Measurements from ENCODE around the gene FGF3. TPM values are rescaled to one million over a fixed set of nuclear protein-coding genes. Genes with fewer than 3 reads are reported as not detected.

The FGF3 gene
- polyA plus RNA-seq, 1 donor from 2014 or later, result 3.7 TPM

GRCh38 chr11:69788956-69789355 is 30.3 kb downstream of the FGF3 start:
- H3K9me2 ChIP-seq (ENCODE audit: insufficient read depth, low read length), result no peaks in the 10 kb centered on the region
- H3K27me3 ChIP-seq (ENCODE audit: insufficient read depth, low read depth, low read length), result no peaks in the 10 kb centered on the region
- H3K27ac ChIP-seq (ENCODE audit: low read length), result no peak overlapping the region
- no peaks in the 10 kb centered on the region for H3K36me3 ChIP-seq (ENCODE audit: insufficient read depth, low read length)
- H3K4me2 ChIP-seq (ENCODE audit: low read length), result no peak overlapping the region
- no peaks in the 10 kb centered on the region for H3F3A ChIP-seq (ENCODE audit: insufficient read depth, low read length, poor library complexity, severe bottlenecking)
- no peak overlapping the region for H3K4me3 ChIP-seq (ENCODE audit: low read length)
- no peak overlapping the region for H2AFZ ChIP-seq (ENCODE audit: low read depth, low read length)
- no peaks in the 10 kb centered on the region for H3K9me3 ChIP-seq (ENCODE audit: low read length)
- no peaks in the 10 kb centered on the region for H3K79me2 ChIP-seq (replicated peaks; ENCODE audit: insufficient read depth, low read length)
- no peaks in the 10 kb centered on the region for H4K20me1 ChIP-seq (ENCODE audit: insufficient read depth)
- H3K9ac ChIP-seq (ENCODE audit: low read length), result no peak overlapping the region
- TF ChIP-seq EP300 (conservative IDR thresholded peaks at IDR 0.05; ENCODE audit: poor library complexity, severe bottlenecking), result no peak
- no peak for TF ChIP-seq POLR2AphosphoS5 (IDR thresholded peaks at IDR 0.05)
- TF ChIP-seq EZH2 (IDR thresholded peaks at IDR 0.05; ENCODE audit: borderline replicate concordance, insufficient read depth, low read length, poor library complexity, severe bottlenecking), result no peak
- no peak for TF ChIP-seq SMC3 (conservative IDR thresholded peaks at IDR 0.05; ENCODE audit: poor library complexity)
- TF ChIP-seq CTCF (IDR thresholded peaks at IDR 0.05; ENCODE audit: poor library complexity, severe bottlenecking), result no peak

GRCh38 chr11:69787906-69788305 is 31.3 kb downstream of the FGF3 start:
- H3K36me3 ChIP-seq (ENCODE audit: insufficient read depth, low read length), result no peaks in the 10 kb centered on the region
- H3K9me2 ChIP-seq (ENCODE audit: insufficient read depth, low read length), result no peaks in the 10 kb centered on the region
- H3K4me2 ChIP-seq (ENCODE audit: low read length), result no peak overlapping the region
- TF ChIP-seq REST (IDR thresholded peaks at IDR 0.05; ENCODE audit: borderline replicate concordance), result no peak
- no peak for TF ChIP-seq MXI1 (conservative IDR thresholded peaks at IDR 0.05; ENCODE audit: poor library complexity, severe bottlenecking)
- TF ChIP-seq CTCF (IDR thresholded peaks at IDR 0.05; ENCODE audit: poor library complexity, severe bottlenecking), result no peak
- no peak for TF ChIP-seq EZH2 (IDR thresholded peaks at IDR 0.05; ENCODE audit: borderline replicate concordance, insufficient read depth, low read length, poor library complexity, severe bottlenecking)
- TF ChIP-seq POLR2AphosphoS5 (IDR thresholded peaks at IDR 0.05), result no peak
- no peak for TF ChIP-seq SMC3 (conservative IDR thresholded peaks at IDR 0.05; ENCODE audit: poor library complexity)
- no peak for TF ChIP-seq TAF1 (IDR thresholded peaks at IDR 0.05; ENCODE audit: low read depth)
- no peak for TF ChIP-seq EP300 (conservative IDR thresholded peaks at IDR 0.05; ENCODE audit: poor library complexity, severe bottlenecking)
- no peak for TF ChIP-seq RAD21 (conservative IDR thresholded peaks at IDR 0.05)
- no peaks in the 10 kb centered on the region for H3K79me2 ChIP-seq (replicated peaks; ENCODE audit: insufficient read depth, low read length)
- no peaks in the 10 kb centered on the region for H3F3A ChIP-seq (ENCODE audit: insufficient read depth, low read length, poor library complexity, severe bottlenecking)
- no peaks in the 10 kb centered on the region for H4K20me1 ChIP-seq (ENCODE audit: insufficient read depth)
- no peak overlapping the region for H3K27ac ChIP-seq (ENCODE audit: low read length)
- H2AFZ ChIP-seq (ENCODE audit: low read depth, low read length), result no peak overlapping the region
- H3K9me3 ChIP-seq (ENCODE audit: low read length), result no peaks in the 10 kb centered on the region
- H3K27me3 ChIP-seq (ENCODE audit: insufficient read depth, low read depth, low read length), result no peaks in the 10 kb centered on the region
- H3K9ac ChIP-seq (ENCODE audit: low read length), result no peak overlapping the region
- no peak overlapping the region for H3K4me3 ChIP-seq (ENCODE audit: low read length)

All from neural cell (in vitro differentiated cells).